Measurements from ENCODE around the gene CMPK1.
A peak's percentile ranks its signal among the peaks of the same experiment; 100 is the strongest.

The CMPK1 gene

GRCh38 chr1:47331875-47332274, 1.7 kb upstream of the CMPK1 start:
- H3K4me2 ChIP-seq (ENCODE audit: insufficient read depth, low read length, poor library complexity, severe bottlenecking), result no peak overlapping the region
- no peak overlapping the region for H3K18ac ChIP-seq (ENCODE audit: low read length)
- no peak overlapping the region for H3K27ac ChIP-seq (replicated peaks; ENCODE audit: low read length)
- H4K8ac ChIP-seq (ENCODE audit: low read depth, low read length), result no peak overlapping the region
- DNase-seq (ENCODE audit: low spot score), result no peak
- H2AFZ ChIP-seq (ENCODE audit: low read length), result no peak overlapping the region
- no CpG with 5 or more reads among the region's 2 CpGs for WGBS, 2 donors (ENCODE audit: extremely low coverage in 2 of 2, insufficient read length in 2 of 2, insufficient replicate concordance in 1 of 2)
- H2BK120ac ChIP-seq (ENCODE audit: low read depth, low read length), result no peak overlapping the region
- no peak overlapping the region for H2BK15ac ChIP-seq (ENCODE audit: low read length)
- H3K79me1 ChIP-seq (ENCODE audit: low read depth, low read length), result peaks cover 7% of the 10 kb centered on the region
- no peaks in the 10 kb centered on the region for H3K9me3 ChIP-seq (replicated peaks in 1 of 2; ENCODE audit: control insufficient read depth in 2 of 2, insufficient read depth in 1 of 2, low read depth in 1 of 2, low read length in 2 of 2)
- peaks cover 0 to 4% of the 10 kb centered on the region in 2 donors for H3K4me1 ChIP-seq (ENCODE audit: control insufficient read depth in 2 of 2, insufficient read depth in 1 of 2, low read depth in 1 of 2, low read length in 2 of 2)
- no peaks in the 10 kb centered on the region for H3K27me3 ChIP-seq (ENCODE audit: control insufficient read depth in 3 of 3, insufficient read depth in 3 of 3, low read depth in 1 of 3, low read length in 3 of 3)
- H2BK12ac ChIP-seq (ENCODE audit: low read length), result no peak overlapping the region
- H3K36me3 ChIP-seq (replicated peaks in 1 of 2; ENCODE audit: control insufficient read depth in 2 of 2, insufficient read depth in 2 of 2, low read length in 2 of 2), result peaks cover 0 to 7% of the 10 kb centered on the region in 2 donors
- no peak overlapping the region for H3K9ac ChIP-seq (ENCODE audit: low read depth, low read length, poor library complexity)
- no peak overlapping the region for H3K4ac ChIP-seq (ENCODE audit: low read length)
- no peak overlapping the region for H3K14ac ChIP-seq (ENCODE audit: low read length)
- H3K4me3 ChIP-seq (ENCODE audit: low read length in 2 of 2), result no peak overlapping the region
- no peak overlapping the region for H2BK5ac ChIP-seq (ENCODE audit: low read length)
- no peak overlapping the region for H4K91ac ChIP-seq (ENCODE audit: low read depth, low read length, poor library complexity)
- H3K23ac ChIP-seq (ENCODE audit: low read depth, low read length, poor library complexity), result no peak overlapping the region
- H2AK5ac ChIP-seq (ENCODE audit: low read depth, low read length), result no peak overlapping the region

GRCh38 chr1:47332779-47333577, 612 bp upstream of the CMPK1 start:
- H2BK12ac ChIP-seq (ENCODE audit: low read length), result no peak overlapping the region
- DNase-seq (ENCODE audit: low spot score), result no peak
- peaks cover 0 to 7% of the 10 kb centered on the region in 2 donors for H3K36me3 ChIP-seq (replicated peaks in 1 of 2; ENCODE audit: control insufficient read depth in 2 of 2, insufficient read depth in 2 of 2, low read length in 2 of 2)
- H3K4me2 ChIP-seq (ENCODE audit: insufficient read depth, low read length, poor library complexity, severe bottlenecking), result peak overlapping the region; percentile 78
- no CpG with 5 or more reads among the region's 19 CpGs for WGBS, 2 donors (ENCODE audit: extremely low coverage in 2 of 2, insufficient read length in 2 of 2, insufficient replicate concordance in 1 of 2)
- no peak overlapping the region for H4K91ac ChIP-seq (ENCODE audit: low read depth, low read length, poor library complexity)
- peaks cover 0 to 4% of the 10 kb centered on the region in 2 donors for H3K4me1 ChIP-seq (ENCODE audit: control insufficient read depth in 2 of 2, insufficient read depth in 1 of 2, low read depth in 1 of 2, low read length in 2 of 2)
- no peaks in the 10 kb centered on the region for H3K27me3 ChIP-seq (ENCODE audit: control insufficient read depth in 3 of 3, insufficient read depth in 3 of 3, low read depth in 1 of 3, low read length in 3 of 3)
- peak overlapping the region; percentile 86 for H3K9ac ChIP-seq (ENCODE audit: low read depth, low read length, poor library complexity)
- no peak overlapping the region for H3K4ac ChIP-seq (ENCODE audit: low read length)
- peak overlapping the region; percentile 92 for H3K18ac ChIP-seq (ENCODE audit: low read length)
- no peaks in the 10 kb centered on the region for H3K9me3 ChIP-seq (replicated peaks in 1 of 2; ENCODE audit: control insufficient read depth in 2 of 2, insufficient read depth in 1 of 2, low read depth in 1 of 2, low read length in 2 of 2)
- H3K79me1 ChIP-seq (ENCODE audit: low read depth, low read length), result peaks cover 7% of the 10 kb centered on the region
- no peak overlapping the region for H2BK15ac ChIP-seq (ENCODE audit: low read length)
- H3K14ac ChIP-seq (ENCODE audit: low read length), result no peak overlapping the region
- H2AK5ac ChIP-seq (ENCODE audit: low read depth, low read length), result no peak overlapping the region
- peak overlapping the region; percentile 67 to 97 for H3K4me3 ChIP-seq (ENCODE audit: low read length in 2 of 2)
- peak overlapping the region; percentile 91 for H3K27ac ChIP-seq (replicated peaks; ENCODE audit: low read length)
- H2BK5ac ChIP-seq (ENCODE audit: low read length), result no peak overlapping the region
- no peak overlapping the region for H4K8ac ChIP-seq (ENCODE audit: low read depth, low read length)
- H2BK120ac ChIP-seq (ENCODE audit: low read depth, low read length), result no peak overlapping the region
- H3K23ac ChIP-seq (ENCODE audit: low read depth, low read length, poor library complexity), result peak overlapping the region; percentile 80
- peak overlapping the region; percentile 90 for H2AFZ ChIP-seq (ENCODE audit: low read length)

- Histone ChIP-seq H3K27ac (replicated peaks; ENCODE audit: low read length) (peak overlapping the region; percentile 91), H3K14ac (ENCODE audit: low read length) (peak overlapping the region; percentile 100), H3K4me1 (ENCODE audit: control insufficient read depth in 2 of 2, insufficient read depth in 1 of 2, low read depth in 1 of 2, low read length in 2 of 2) (peaks cover 0 to 4% of the 10 kb centered on the region in 2 donors), H3K23ac (ENCODE audit: low read depth, low read length, poor library complexity) (peak overlapping the region; percentile 80), H2AFZ (ENCODE audit: low read length) (peak overlapping the region; percentile 90), H4K8ac (ENCODE audit: low read depth, low read length) (peak overlapping the region; percentile 65), H3K36me3 (replicated peaks in 1 of 2; ENCODE audit: control insufficient read depth in 2 of 2, insufficient read depth in 2 of 2, low read length in 2 of 2) (peaks cover 0 to 10% of the 10 kb centered on the region in 2 donors), H3K4me2 (ENCODE audit: insufficient read depth, low read length, poor library complexity, severe bottlenecking) (peak overlapping the region; percentile 78), H2AK5ac (ENCODE audit: low read depth, low read length) (no peak overlapping the region), H3K4ac (ENCODE audit: low read length) (no peak overlapping the region), H2BK5ac (ENCODE audit: low read length) (peak overlapping the region; percentile 48), H3K79me1 (ENCODE audit: low read depth, low read length) (peaks cover 7% of the 10 kb centered on the region), H3K18ac (ENCODE audit: low read length) (peak overlapping the region; percentile 99), H3K9ac (ENCODE audit: low read depth, low read length, poor library complexity) (peak overlapping the region; percentile 98), H3K27me3 (ENCODE audit: control insufficient read depth in 3 of 3, insufficient read depth in 3 of 3, low read depth in 1 of 3, low read length in 3 of 3) (no peaks in the 10 kb centered on the region), H3K9me3 (replicated peaks in 1 of 2; ENCODE audit: control insufficient read depth in 2 of 2, insufficient read depth in 1 of 2, low read depth in 1 of 2, low read length in 2 of 2) (no peaks in the 10 kb centered on the region), H4K91ac (ENCODE audit: low read depth, low read length, poor library complexity) (peak overlapping the region; percentile 53), H2BK15ac (ENCODE audit: low read length) (peak overlapping the region; percentile 92), H2BK12ac (ENCODE audit: low read length) (no peak overlapping the region), H2BK120ac (ENCODE audit: low read depth, low read length) (no peak overlapping the region), H3K4me3 (ENCODE audit: low read length in 2 of 2) (peak overlapping the region; percentile 67 to 97)
- DNase-seq (ENCODE audit: low spot score), result peak; percentile 77
- WGBS, 2 donors (ENCODE audit: extremely low coverage in 2 of 2, insufficient read length in 2 of 2, insufficient replicate concordance in 1 of 2), result no CpG with 5 or more reads among the region's 90 CpGs
These were observed 553 bp downstream of the CMPK1 start for GRCh38 chr1:47333922-47334764.
